Tongue (tissue), 2 donors: Measurements from ENCODE around the gene FAAP20. TPM values are rescaled to one million over a fixed set of nuclear protein-coding genes. Genes with fewer than 3 reads are reported as not detected.

Experiments
- DNase-seq: peaks from one replicate; pipeline ENCODE4 v3.0.0-alpha.2; 2015
- total RNA-seq: library from RNA; depleted of rRNA; stranded (reverse); fragments of >200 nt; gene quantifications from one replicate; pipeline ENCODE4 v1.2.3, GENCODE V29; 2014

FAAP20 gene
- total RNA-seq, 1 donor from 2014 or later, result 18.4 TPM

- DNase-seq, result no peak
These were observed 35.5 kb upstream of the FAAP20 start for GRCh38 chr1:2229911-2230731.

DNA sequence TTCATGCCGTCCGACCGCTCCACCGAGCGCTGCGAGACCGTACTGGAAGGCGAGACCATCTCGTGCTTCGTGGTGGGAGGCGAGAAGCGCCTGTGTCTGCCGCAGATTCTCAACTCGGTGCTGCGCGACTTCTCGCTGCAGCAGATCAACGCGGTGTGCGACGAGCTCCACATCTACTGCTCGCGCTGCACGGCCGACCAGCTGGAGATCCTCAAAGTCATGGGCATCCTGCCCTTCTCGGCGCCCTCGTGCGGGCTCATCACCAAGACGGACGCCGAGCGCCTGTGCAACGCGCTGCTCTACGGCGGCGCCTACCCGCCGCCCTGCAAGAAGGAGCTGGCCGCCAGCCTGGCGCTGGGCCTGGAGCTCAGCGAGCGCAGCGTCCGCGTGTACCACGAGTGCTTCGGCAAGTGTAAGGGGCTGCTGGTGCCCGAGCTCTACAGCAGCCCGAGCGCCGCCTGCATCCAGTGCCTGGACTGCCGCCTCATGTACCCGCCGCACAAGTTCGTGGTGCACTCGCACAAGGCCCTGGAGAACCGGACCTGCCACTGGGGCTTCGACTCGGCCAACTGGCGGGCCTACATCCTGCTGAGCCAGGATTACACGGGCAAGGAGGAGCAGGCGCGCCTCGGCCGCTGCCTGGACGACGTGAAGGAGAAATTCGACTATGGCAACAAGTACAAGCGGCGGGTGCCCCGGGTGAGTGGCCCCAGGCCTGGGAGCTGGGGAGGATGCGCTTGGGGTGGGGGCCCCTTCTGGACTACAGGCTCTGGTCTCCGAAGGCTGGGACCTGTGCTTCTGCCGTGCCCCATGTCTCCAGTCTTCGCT, 34.7 kb upstream of the FAAP20 start:
- DNase-seq, result peak; percentile 87

DNA sequence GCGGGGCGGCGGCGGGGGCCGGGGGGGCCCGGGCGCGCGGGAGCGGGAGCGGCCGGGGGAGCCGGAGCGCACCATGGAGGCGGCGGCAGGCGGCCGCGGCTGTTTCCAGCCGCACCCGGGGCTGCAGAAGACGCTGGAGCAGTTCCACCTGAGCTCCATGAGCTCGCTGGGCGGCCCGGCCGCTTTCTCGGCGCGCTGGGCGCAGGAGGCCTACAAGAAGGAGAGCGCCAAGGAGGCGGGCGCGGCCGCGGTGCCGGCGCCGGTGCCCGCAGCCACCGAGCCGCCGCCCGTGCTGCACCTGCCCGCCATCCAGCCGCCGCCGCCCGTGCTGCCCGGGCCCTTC, 34.1 kb upstream of the FAAP20 start:
- peak; percentile 35 for DNase-seq

DNA sequence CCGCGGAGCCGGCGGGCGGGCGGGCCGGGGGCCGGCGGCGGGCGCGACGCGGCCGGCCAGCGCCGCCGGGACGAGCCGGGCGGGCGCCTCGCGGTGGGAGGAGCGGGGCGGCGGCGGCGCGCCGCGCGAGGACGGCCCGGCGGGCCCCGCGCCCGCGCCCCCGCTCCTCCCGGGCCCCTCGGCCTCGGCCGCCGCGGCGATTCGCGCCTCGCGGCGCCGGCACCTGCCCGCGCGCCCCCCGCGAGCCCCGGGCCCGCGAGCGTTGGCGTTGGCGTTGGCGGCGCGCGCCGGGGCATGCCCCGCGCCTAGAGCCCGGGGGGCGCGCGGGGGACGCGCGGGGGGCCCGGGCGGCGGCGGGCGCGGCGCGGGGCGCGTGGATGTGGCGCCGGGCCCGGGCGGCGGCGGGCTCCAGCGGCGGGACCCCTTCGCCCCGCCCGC, 33.6 kb upstream of the FAAP20 start, which contains the start of gene SKI:
Gene SKI, plus strand, starts transcription at position 163 of the 438 bp plus-strand sequence. CDS start 448 bp downstream, outside the sequence.
- no peak for DNase-seq

GRCh38 chr1:2227346-2228156, 33.0 kb upstream of the FAAP20 start:
- peak; percentile 99 for DNase-seq

DNA sequence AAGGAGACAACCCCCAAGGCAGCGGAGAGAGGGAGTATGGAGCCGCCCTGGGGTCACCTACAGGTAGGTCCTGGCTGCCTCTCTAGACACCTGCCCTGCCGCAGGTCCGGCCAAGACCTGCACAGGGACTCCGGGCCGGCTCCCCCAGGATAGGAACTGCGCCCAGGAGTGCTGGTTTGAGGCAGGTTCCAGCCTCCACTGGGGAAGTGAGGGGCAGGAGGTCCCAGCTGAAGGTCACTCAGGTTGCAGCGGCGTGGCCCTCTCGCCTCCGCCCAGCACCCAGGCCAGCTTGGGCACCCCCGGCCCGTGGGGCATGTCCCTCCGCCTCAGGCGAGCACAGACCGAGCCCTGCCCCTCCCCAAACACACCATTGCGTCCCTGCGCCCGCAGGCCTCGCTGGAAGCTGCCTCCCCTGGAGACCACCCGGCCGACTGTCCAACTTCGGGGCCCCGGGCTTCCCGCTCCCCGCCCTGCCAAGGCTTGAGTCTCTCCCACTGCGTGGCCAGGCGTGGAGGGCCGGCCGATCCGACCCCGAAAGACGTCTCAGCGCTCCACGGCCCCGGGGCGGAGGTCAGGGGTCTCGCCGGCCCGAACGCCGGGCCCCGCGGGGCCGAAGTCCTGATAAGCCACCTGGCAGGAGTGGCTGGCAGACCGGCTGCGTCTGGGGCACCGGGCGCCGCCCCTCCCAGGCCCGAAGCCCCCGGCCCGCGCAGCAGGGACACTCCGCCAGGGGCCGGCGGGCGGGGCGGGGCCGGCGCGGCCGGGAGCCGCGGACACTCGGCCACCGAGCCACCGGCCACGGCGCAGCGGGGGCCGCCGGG, 32.2 kb upstream of the FAAP20 start:
- DNase-seq, result no peak

- no peak for DNase-seq
These were observed 30.3 kb upstream of the FAAP20 start for GRCh38 chr1:2224631-2225428.

DNA sequence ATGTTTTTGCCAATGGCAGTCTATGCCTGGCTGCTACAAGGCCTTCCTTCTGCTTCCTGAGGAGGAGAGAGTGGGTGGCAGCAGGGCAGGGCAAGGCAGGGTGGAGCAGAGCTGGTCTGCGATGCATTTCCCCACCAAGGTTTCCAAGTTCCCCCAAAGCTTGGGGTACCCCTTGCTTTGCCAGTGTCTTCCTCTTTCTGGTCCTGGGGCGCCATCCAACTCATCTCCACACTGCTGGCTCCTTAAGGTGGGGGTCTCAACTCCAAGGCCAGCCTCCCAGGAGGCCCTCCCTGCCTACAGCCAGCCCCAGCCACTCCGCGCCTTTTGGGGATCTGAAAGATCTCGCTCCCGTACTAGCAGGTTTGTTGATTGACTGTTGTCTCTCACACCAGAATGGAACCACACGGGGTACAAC, 29.6 kb upstream of the FAAP20 start:
- no peak for DNase-seq

- DNase-seq, result no peak
These were observed 26.7 kb upstream of the FAAP20 start for GRCh38 chr1:2221271-2221670.

- no peak for DNase-seq
These were observed 22.1 kb upstream of the FAAP20 start for GRCh38 chr1:2216767-2217058.

GRCh38 chr1:2215909-2216766, 21.6 kb upstream of the FAAP20 start:
- DNase-seq, result no peak

DNA sequence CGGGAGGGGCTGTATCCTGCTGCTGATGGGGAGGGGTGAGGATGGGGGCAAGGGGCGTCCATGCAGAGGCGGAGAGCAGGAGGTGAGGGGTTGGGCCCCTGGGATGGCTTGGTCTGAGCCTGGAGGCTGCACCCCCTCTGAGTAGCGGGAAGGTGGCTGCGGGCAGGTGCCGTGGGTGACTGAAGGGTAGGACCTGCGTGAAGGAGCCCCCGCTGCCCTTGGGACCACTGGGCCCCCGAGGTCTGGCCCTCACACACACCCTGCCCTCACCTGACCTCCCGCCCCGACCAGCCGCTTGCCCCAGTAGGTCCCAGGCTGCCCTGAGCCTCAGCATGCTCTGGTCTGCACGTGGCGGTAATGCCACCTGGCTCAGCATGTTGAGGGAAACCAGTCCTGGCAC, 20.8 kb upstream of the FAAP20 start:
- DNase-seq, result no peak

DNA sequence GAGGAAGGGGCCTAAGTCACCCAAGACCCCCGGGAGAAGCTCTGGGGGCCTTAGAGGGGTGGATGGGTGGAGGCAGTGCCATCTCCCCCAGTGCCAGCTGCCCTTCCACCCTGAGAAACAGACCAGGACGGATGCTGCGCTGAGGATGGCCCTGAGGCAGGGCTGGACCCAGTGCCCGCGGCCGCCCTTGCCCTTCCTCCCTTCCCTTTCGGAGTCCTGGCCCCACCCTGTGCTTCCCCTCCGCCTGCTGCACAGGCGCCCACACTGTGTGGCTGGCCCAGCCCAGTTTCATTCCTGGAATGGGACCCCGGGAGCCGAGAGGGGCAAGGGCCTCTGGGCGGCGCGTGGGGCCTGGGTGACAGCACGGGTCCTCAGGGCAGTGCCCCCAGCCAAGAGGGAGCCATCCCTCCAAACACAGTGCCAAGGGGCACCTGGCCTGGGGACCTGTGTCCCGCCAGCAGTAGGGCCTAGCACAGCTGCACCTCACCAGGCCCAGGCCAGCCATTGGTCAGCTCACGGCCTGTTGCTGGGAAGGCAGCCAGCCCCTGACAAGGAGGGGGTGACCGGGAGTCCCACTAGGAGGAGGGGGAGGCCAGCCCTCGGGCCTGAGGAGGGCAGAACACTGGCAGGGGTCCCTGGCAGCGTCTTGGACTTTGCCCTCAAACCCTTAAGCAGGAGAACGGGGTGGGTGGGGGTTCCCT, 20.1 kb upstream of the FAAP20 start:
- peak; percentile 75 for DNase-seq

DNA sequence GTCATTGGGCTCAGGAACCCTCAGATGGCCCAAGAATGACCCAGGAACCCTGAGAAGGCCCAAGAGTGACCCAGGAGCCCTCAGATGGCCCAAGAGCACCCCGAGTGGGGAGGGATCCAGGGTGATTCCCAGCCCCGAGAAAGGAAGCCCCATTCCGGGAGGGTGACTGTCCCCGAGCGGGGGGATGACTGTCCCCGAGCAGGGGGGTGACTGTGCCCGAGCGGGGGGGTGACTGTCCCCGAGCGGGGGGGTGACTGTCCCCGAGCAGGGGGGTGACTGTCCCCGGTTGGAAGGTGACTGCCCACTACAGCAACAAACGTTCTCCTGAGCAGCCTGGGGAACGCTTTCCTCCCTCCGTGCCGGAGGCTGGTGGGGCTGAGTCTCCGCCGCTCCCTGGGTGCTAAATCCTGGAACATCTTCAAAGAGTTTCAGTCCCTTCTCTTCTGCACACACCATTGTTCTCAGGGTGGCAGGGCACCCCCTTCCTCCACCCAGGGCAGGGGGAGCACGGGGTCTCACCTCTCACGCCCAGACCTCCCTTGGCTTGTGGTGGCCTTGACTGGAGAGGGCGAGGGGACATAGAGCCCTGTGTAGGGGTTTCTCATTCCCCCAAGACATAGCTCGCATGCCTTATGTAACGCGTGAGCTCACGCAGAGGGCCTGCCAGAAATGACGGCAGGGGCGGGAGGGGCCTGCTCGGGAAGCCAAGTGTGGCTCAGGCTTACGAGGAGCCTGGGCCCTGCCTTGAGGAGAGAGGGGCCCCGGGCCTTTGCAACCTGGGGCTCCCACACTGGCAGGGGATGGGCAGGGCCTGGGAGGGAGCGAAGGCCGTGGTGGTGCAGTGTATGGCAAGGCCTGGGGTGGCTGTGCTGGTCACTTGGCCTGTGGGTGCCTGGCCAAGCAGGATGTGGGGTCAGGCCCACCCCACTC, 19.3 kb upstream of the FAAP20 start:
- DNase-seq, result peak; percentile 93

DNA sequence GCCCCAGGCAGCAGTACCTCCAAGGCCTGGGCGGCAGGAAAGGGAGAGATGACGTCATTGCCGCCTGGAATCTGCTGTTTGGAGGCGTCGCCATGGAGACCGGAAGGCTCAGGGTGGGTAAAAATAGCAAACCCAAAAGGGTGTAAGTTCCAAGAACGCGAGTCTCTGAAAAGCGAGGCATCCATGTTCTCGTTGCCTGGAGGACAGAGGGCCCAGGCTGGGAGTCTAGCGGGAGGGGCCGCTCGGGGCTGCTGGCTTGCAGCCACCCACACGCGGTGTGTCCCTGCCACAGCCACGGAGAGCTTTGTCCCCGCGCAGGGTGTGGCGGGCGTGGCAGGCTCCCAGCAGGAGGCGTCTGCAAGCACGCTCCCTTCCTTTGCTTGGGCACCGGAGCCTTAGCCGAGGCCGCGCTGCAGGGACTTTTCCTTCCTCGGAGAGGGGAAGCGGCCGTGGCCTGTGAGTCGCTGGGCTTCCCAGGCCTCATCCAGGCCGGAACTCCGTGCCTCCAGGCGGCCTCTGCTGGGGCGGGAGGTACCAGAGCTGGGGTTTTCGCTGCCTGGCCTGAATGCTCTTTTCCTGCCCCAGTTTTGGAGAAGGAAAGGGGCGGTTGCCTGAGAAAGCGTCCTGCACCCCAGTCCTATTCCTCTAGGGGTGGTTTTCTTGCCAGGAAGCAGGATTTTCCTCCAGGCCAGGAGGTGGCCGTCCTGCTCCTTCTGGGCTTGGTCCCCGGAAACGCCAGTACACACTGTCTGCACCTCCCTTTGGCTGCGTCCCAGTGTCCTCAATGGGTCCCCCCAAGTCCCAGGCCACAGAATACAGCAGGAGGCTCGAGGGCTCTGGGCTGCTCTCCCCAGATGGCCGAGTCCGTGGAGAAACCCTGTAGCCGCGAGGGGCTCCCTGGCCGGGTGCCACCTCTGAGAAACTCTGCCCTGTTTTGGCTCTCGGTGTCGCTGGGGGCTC, 18.2 kb upstream of the FAAP20 start:
- DNase-seq, result peak; percentile 98

DNA sequence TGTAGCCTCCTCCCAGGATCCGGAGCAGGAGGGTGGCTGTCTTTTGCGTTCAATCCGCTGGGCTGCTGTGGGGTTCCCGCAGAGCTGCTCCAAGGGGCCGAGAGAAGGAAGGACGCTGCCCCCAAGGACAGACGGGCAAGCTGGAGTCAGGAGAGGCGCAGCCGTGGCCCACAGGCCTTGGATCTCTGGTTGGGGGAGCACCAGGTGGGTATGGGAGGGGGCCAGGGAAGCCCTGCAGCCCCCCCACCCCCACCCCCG, 17.6 kb upstream of the FAAP20 start:
- no peak for DNase-seq

DNA sequence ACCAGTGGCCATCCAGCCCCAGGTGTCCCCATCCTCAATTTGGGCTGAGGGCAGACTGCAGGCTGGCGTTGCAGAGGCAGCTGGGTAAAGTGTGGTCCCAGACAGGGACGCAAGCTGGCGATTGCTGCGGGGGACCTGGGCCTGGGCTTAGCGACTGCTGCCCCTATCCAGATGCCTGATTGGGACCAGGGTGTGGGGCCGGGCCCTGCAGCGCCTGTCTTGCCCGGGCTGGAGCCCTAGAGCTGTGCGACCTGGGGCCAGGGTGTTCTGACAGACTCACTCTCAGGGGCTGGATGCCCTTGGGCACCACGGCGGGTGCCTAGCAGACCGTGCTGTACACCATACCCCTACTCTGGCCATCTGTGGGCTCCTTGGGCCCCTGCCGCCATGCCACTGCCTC, 16.2 kb upstream of the FAAP20 start:
- DNase-seq, result no peak
